Omental fat pad (tissue), 4 donors: ENCODE results near the gene DLG5. TPM values are rescaled to one million over a fixed set of nuclear protein-coding genes. Genes with fewer than 3 reads are reported as not detected.

Experiments used
- ATAC-seq: fragments of 150-250 bp; one replicate; pipeline ENCODE4 v1.9.1; 2016; ENCODE audit warnings: mild to moderate bottlenecking, moderate library complexity; ENCODE audit not compliant: low FRiP score
- DNase-seq: peaks from one replicate; pipeline ENCODE4 v3.0.0-alpha.2; 2019; ENCODE audit warnings: low spot score
- CTCF ChIP-seq, 3 donors: fragments of 450-650 bp; IDR thresholded peaks; one replicate each; pipeline ENCODE4 v1.5.1; 2016 to 2017; ENCODE audit warnings: antibody characterized with exemption in 3 of 3, mild to moderate bottlenecking in 3 of 3, moderate library complexity in 2 of 3
- total RNA-seq, 4 donors: library from RNA; depleted of rRNA; stranded (reverse); fragments of >200 nt; gene quantifications; one replicate each; pipeline ENCODE4 v1.1.0, GENCODE V29; 2016

DLG5 gene
- total RNA-seq, 4 donors from 2014 or later: 28.1 to 42.7 (median 38.3) TPM

GRCh38 chr10:77906951-77907421, 19.6 kb downstream of the DLG5 start:
- DNase-seq: no peak
- TF ChIP-seq CTCF (IDR thresholded peaks at IDR 0.05): no peak
- no peak for ATAC-seq

- TF ChIP-seq CTCF (IDR thresholded peaks at IDR 0.05): no peak
- ATAC-seq: no peak
- DNase-seq: no peak
These were observed 20.8 kb downstream of the DLG5 start for GRCh38 chr10:77905781-77906180.

- no peak for TF ChIP-seq CTCF (IDR thresholded peaks at IDR 0.05)
- ATAC-seq (no peak), DNase-seq (no peak)
These were observed 21.3 kb downstream of the DLG5 start for GRCh38 chr10:77905086-77905748.

- DNase-seq (no peak), ATAC-seq (no peak)
- TF ChIP-seq CTCF (IDR thresholded peaks at IDR 0.05): no peak
These were observed 22.3 kb downstream of the DLG5 start for GRCh38 chr10:77904100-77904840.

GRCh38 chr10:77902159-77902558, 24.4 kb downstream of the DLG5 start:
- no peak for TF ChIP-seq CTCF (IDR thresholded peaks at IDR 0.05)
- no peak for DNase-seq
- ATAC-seq: no peak

- no peak for TF ChIP-seq CTCF (IDR thresholded peaks at IDR 0.05)
- DNase-seq (no peak), ATAC-seq (no peak)
These were observed 24.8 kb downstream of the DLG5 start for GRCh38 chr10:77901743-77902142.

GRCh38 chr10:77899690-77900089, 26.9 kb downstream of the DLG5 start:
- ATAC-seq (no peak), DNase-seq (no peak)
- TF ChIP-seq CTCF (IDR thresholded peaks at IDR 0.05): no peak
